ENCODE data around the gene KRTAP10-1.

DNA sequence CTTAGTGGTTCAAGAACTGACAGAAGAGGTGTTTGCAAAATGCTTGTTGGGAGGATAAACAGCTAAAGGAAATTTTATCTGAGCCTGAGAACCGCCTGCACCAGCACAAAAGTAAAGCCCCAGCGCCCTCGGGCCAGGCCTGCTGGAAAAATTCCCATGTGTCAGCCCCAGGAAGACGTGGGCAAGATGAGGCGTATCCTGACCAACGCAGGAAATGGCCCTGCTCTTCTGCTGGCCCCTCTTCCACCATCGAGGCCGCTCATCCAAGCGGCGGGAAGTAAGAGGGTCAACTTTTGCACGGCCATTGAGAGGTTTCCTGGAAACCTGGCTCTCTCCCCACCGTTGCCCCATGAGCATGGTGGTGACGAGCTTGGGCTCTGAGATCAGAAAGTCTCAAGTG lies 45.0 kb downstream of the KRTAP10-1 start:
- TF ChIP-seq, protein P1, sequence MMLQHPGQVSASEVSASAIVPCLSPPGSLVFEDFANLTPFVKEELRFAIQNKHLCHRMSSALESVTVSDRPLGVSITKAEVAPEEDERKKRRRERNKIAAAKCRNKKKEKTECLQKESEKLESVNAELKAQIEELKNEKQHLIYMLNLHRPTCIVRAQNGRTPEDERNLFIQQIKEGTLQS (IDR thresholded peaks at IDR 0.05; ENCODE audit: insufficient read depth, low read depth, low read length), result no peak
- TF ChIP-seq, protein P2, sequence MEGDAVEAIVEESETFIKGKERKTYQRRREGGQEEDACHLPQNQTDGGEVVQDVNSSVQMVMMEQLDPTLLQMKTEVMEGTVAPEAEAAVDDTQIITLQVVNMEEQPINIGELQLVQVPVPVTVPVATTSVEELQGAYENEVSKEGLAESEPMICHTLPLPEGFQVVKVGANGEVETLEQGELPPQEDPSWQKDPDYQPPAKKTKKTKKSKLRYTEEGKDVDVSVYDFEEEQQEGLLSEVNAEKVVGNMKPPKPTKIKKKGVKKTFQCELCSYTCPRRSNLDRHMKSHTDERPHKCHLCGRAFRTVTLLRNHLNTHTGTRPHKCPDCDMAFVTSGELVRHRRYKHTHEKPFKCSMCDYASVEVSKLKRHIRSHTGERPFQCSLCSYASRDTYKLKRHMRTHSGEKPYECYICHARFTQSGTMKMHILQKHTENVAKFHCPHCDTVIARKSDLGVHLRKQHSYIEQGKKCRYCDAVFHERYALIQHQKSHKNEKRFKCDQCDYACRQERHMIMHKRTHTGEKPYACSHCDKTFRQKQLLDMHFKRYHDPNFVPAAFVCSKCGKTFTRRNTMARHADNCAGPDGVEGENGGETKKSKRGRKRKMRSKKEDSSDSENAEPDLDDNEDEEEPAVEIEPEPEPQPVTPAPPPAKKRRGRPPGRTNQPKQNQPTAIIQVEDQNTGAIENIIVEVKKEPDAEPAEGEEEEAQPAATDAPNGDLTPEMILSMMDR (IDR thresholded peaks at IDR 0.05; ENCODE audit: control extremely low read depth in 1 of 3, insufficient read depth in 1 of 3, low read depth in 1 of 3, low read length in 3 of 3), result no peak

Measured in H1 (cell line).